ENCODE data around the gene GPR155. TPM values are rescaled to one million over a fixed set of nuclear protein-coding genes. Genes with fewer than 3 reads are reported as not detected.

Gene GPR155
- total RNA-seq, 4 donors from 2014 or later: 20.6 to 31.2 (median 26.0) TPM

GRCh38 chr2:174477759-174478158, 9.1 kb downstream of the GPR155 start:
- Histone ChIP-seq H3K36me3 (peaks cover 5% of the 10 kb centered on the region), H3K9me3 (no peaks in the 10 kb centered on the region), H3K27ac (no peak overlapping the region), H3K4me1 (no peaks in the 10 kb centered on the region), H3K27me3 (no peaks in the 10 kb centered on the region), H3K4me3 (no peak overlapping the region)
- 71% methylated on average over 1 of the region's 1 CpG for WGBS
- TF ChIP-seq CTCF (IDR thresholded peaks at IDR 0.05) (no peak), POLR2AphosphoS5 (IDR thresholded peaks at IDR 0.05) (no peak), EP300 (IDR thresholded peaks at IDR 0.05) (no peak), POLR2A (IDR thresholded peaks at IDR 0.05) (no peak)
- no peak for DNase-seq (ENCODE audit: low spot score in 2 of 2)

GRCh38 chr2:174473796-174474195, 13.0 kb downstream of the GPR155 start:
- TF ChIP-seq CTCF (IDR thresholded peaks at IDR 0.05) (no peak), POLR2AphosphoS5 (IDR thresholded peaks at IDR 0.05) (no peak), POLR2A (IDR thresholded peaks at IDR 0.05) (no peak), EP300 (IDR thresholded peaks at IDR 0.05) (no peak)
- H3K36me3 ChIP-seq: no peaks in the 10 kb centered on the region
- H3K4me1 ChIP-seq: no peaks in the 10 kb centered on the region
- DNase-seq (ENCODE audit: low spot score in 2 of 2): no peak
- H3K27ac ChIP-seq: no peak overlapping the region
- no peaks in the 10 kb centered on the region for H3K9me3 ChIP-seq
- WGBS: 74% methylated on average over 3 of the region's 3 CpGs
- H3K27me3 ChIP-seq: no peaks in the 10 kb centered on the region
- H3K4me3 ChIP-seq: no peak overlapping the region

- Histone ChIP-seq H3K36me3 (peaks cover 2% of the 10 kb centered on the region), H3K27me3 (no peaks in the 10 kb centered on the region), H3K4me1 (no peaks in the 10 kb centered on the region), H3K4me3 (no peak overlapping the region), H3K9me3 (no peaks in the 10 kb centered on the region), H3K27ac (no peak overlapping the region)
- no peak for TF ChIP-seq POLR2AphosphoS5 (IDR thresholded peaks at IDR 0.05)
- TF ChIP-seq EP300 (IDR thresholded peaks at IDR 0.05): no peak
- TF ChIP-seq CTCF (IDR thresholded peaks at IDR 0.05): no peak
- no peak for TF ChIP-seq POLR2A (IDR thresholded peaks at IDR 0.05)
- no peak for DNase-seq (ENCODE audit: low spot score in 2 of 2)
- WGBS: 71% methylated on average over 4 of the region's 4 CpGs
Observed at GRCh38 chr2:174465327-174465726, 21.5 kb downstream of the GPR155 start.

- no peaks in the 10 kb centered on the region for H3K4me1 ChIP-seq
- peaks cover 26% of the 10 kb centered on the region for H3K36me3 ChIP-seq
- no peak overlapping the region for H3K27ac ChIP-seq
- 94% methylated on average over 1 of the region's 1 CpG for WGBS
- no peaks in the 10 kb centered on the region for H3K9me3 ChIP-seq
- TF ChIP-seq CTCF (IDR thresholded peaks at IDR 0.05): no peak
- no peak for TF ChIP-seq EP300 (IDR thresholded peaks at IDR 0.05)
- TF ChIP-seq POLR2A (IDR thresholded peaks at IDR 0.05): no peak
- no peak for TF ChIP-seq POLR2AphosphoS5 (IDR thresholded peaks at IDR 0.05)
- no peak for DNase-seq (ENCODE audit: low spot score in 2 of 2)
- no peaks in the 10 kb centered on the region for H3K27me3 ChIP-seq
- no peak overlapping the region for H3K4me3 ChIP-seq
Observed at GRCh38 chr2:174461221-174461620, 25.6 kb downstream of the GPR155 start.

- H3K27ac ChIP-seq: no peak overlapping the region
- TF ChIP-seq POLR2AphosphoS5 (IDR thresholded peaks at IDR 0.05) (no peak), EP300 (IDR thresholded peaks at IDR 0.05) (no peak), POLR2A (IDR thresholded peaks at IDR 0.05) (no peak)
- H3K27me3 ChIP-seq: no peaks in the 10 kb centered on the region
- no peak overlapping the region for H3K4me3 ChIP-seq
- no peaks in the 10 kb centered on the region for H3K4me1 ChIP-seq
- H3K36me3 ChIP-seq: peaks cover 35% of the 10 kb centered on the region
- no peaks in the 10 kb centered on the region for H3K9me3 ChIP-seq
- 89% methylated on average over 2 of the region's 2 CpGs for WGBS
- DNase-seq (ENCODE audit: low spot score in 2 of 2): no peak
Observed at GRCh38 chr2:174454566-174454965, 32.3 kb downstream of the GPR155 start.

Measured in suprapubic skin (tissue), 4 donors.